ENCODE measurements around the gene FAM124A.

Gene FAM124A

GRCh38 chr13:51327961-51328360 lies 105.8 kb downstream of the FAM124A start:
- no peaks in the 10 kb centered on the region for H3K36me3 ChIP-seq (ENCODE audit: insufficient read depth, low read length)
- ATAC-seq (ENCODE audit: insufficient read depth, low read depth) (no peak), DNase-seq (no peak)
- no peak overlapping the region for H2AFZ ChIP-seq (ENCODE audit: low read depth, low read length)
- peaks cover 4% of the 10 kb centered on the region for H3K27me3 ChIP-seq (ENCODE audit: insufficient read depth, low read length, poor library complexity)
- TF ChIP-seq CTCF (IDR thresholded peaks at IDR 0.05; ENCODE audit: borderline replicate concordance, extremely low read depth, low read length, poor library complexity, severe bottlenecking) (no peak), EZH2 (IDR thresholded peaks at IDR 0.05; ENCODE audit: borderline replicate concordance, low read depth, low read length, severe bottlenecking) (no peak)
- no peaks in the 10 kb centered on the region for H3K9me3 ChIP-seq (ENCODE audit: insufficient read depth, low read length, severe bottlenecking)
- no peak overlapping the region for H3K4me3 ChIP-seq (ENCODE audit: low read depth in 1 of 2, low read length in 2 of 2)
- no peak overlapping the region for H3K9ac ChIP-seq (ENCODE audit: low read depth, low read length)
- H4K20me1 ChIP-seq (ENCODE audit: insufficient read depth, low read length), result no peaks in the 10 kb centered on the region
- no peak overlapping the region for H3K4me2 ChIP-seq (ENCODE audit: insufficient read depth, low read length)
- H3K79me2 ChIP-seq (ENCODE audit: insufficient read depth, low read length), result no peaks in the 10 kb centered on the region
- 0 out of 2 replicates have a peak, but pooled peaks cover 3% of the 10 kb centered on the region for H3K4me1 ChIP-seq (ENCODE audit: insufficient read depth, low read length)
- H3K27ac ChIP-seq (ENCODE audit: low read length), result no peak overlapping the region

- Histone ChIP-seq H3K36me3 (ENCODE audit: insufficient read depth, low read length) (no peaks in the 10 kb centered on the region), H3K9ac (ENCODE audit: low read depth, low read length) (no peak overlapping the region), H3K27ac (ENCODE audit: low read length) (no peak overlapping the region), H3K27me3 (ENCODE audit: insufficient read depth, low read length, poor library complexity) (peaks cover 4% of the 10 kb centered on the region), H3K4me3 (ENCODE audit: low read depth in 1 of 2, low read length in 2 of 2) (no peak overlapping the region), H4K20me1 (ENCODE audit: insufficient read depth, low read length) (no peaks in the 10 kb centered on the region), H3K9me3 (ENCODE audit: insufficient read depth, low read length, severe bottlenecking) (no peaks in the 10 kb centered on the region), H3K4me1 (ENCODE audit: insufficient read depth, low read length) (0 out of 2 replicates have a peak, but pooled peaks cover 3% of the 10 kb centered on the region), H3K4me2 (ENCODE audit: insufficient read depth, low read length) (no peak overlapping the region), H3K79me2 (ENCODE audit: insufficient read depth, low read length) (no peaks in the 10 kb centered on the region), H2AFZ (ENCODE audit: low read depth, low read length) (no peak overlapping the region)
- TF ChIP-seq CTCF (IDR thresholded peaks at IDR 0.05; ENCODE audit: borderline replicate concordance, extremely low read depth, low read length, poor library complexity, severe bottlenecking) (no peak), EZH2 (IDR thresholded peaks at IDR 0.05; ENCODE audit: borderline replicate concordance, low read depth, low read length, severe bottlenecking) (no peak)
- DNase-seq (no peak), ATAC-seq (ENCODE audit: insufficient read depth, low read depth) (no peak)
These were observed 106.3 kb downstream of the FAM124A start for GRCh38 chr13:51328488-51328887.

GRCh38 chr13:51329606-51330005 lies 107.4 kb downstream of the FAM124A start:
- ATAC-seq (ENCODE audit: insufficient read depth, low read depth) (no peak), DNase-seq (no peak)
- TF ChIP-seq EZH2 (IDR thresholded peaks at IDR 0.05; ENCODE audit: borderline replicate concordance, low read depth, low read length, severe bottlenecking) (no peak), CTCF (IDR thresholded peaks at IDR 0.05; ENCODE audit: borderline replicate concordance, extremely low read depth, low read length, poor library complexity, severe bottlenecking) (no peak)
- peaks cover 4% of the 10 kb centered on the region for H3K27me3 ChIP-seq (ENCODE audit: insufficient read depth, low read length, poor library complexity)
- H3K4me3 ChIP-seq (ENCODE audit: low read depth in 1 of 2, low read length in 2 of 2), result no peak overlapping the region
- H3K36me3 ChIP-seq (ENCODE audit: insufficient read depth, low read length), result no peaks in the 10 kb centered on the region
- no peak overlapping the region for H3K9ac ChIP-seq (ENCODE audit: low read depth, low read length)
- H3K9me3 ChIP-seq (ENCODE audit: insufficient read depth, low read length, severe bottlenecking), result no peaks in the 10 kb centered on the region
- H4K20me1 ChIP-seq (ENCODE audit: insufficient read depth, low read length), result no peaks in the 10 kb centered on the region
- H3K79me2 ChIP-seq (ENCODE audit: insufficient read depth, low read length), result no peaks in the 10 kb centered on the region
- 0 out of 2 replicates have a peak, but pooled peaks cover 3% of the 10 kb centered on the region for H3K4me1 ChIP-seq (ENCODE audit: insufficient read depth, low read length)
- no peak overlapping the region for H3K27ac ChIP-seq (ENCODE audit: low read length)
- no peak overlapping the region for H2AFZ ChIP-seq (ENCODE audit: low read depth, low read length)
- H3K4me2 ChIP-seq (ENCODE audit: insufficient read depth, low read length), result no peak overlapping the region

GRCh38 chr13:51330791-51331190 lies 108.6 kb downstream of the FAM124A start:
- Histone ChIP-seq H3K9ac (ENCODE audit: low read depth, low read length) (no peak overlapping the region), H3K4me2 (ENCODE audit: insufficient read depth, low read length) (no peak overlapping the region), H3K79me2 (ENCODE audit: insufficient read depth, low read length) (no peaks in the 10 kb centered on the region), H3K27me3 (ENCODE audit: insufficient read depth, low read length, poor library complexity) (peaks cover 4% of the 10 kb centered on the region), H3K4me3 (ENCODE audit: low read depth in 1 of 2, low read length in 2 of 2) (no peak overlapping the region), H3K9me3 (ENCODE audit: insufficient read depth, low read length, severe bottlenecking) (no peaks in the 10 kb centered on the region), H3K36me3 (ENCODE audit: insufficient read depth, low read length) (no peaks in the 10 kb centered on the region), H2AFZ (ENCODE audit: low read depth, low read length) (no peak overlapping the region), H4K20me1 (ENCODE audit: insufficient read depth, low read length) (no peaks in the 10 kb centered on the region), H3K27ac (ENCODE audit: low read length) (no peak overlapping the region), H3K4me1 (ENCODE audit: insufficient read depth, low read length) (0 out of 2 replicates have a peak, but pooled peaks cover 3% of the 10 kb centered on the region)
- no peak for DNase-seq
- TF ChIP-seq CTCF (IDR thresholded peaks at IDR 0.05; ENCODE audit: borderline replicate concordance, extremely low read depth, low read length, poor library complexity, severe bottlenecking) (no peak), EZH2 (IDR thresholded peaks at IDR 0.05; ENCODE audit: borderline replicate concordance, low read depth, low read length, severe bottlenecking) (no peak)
- ATAC-seq (ENCODE audit: insufficient read depth, low read depth), result peak; percentile 64
